ENCODE measurements around the gene FGR.

The FGR gene

DNA sequence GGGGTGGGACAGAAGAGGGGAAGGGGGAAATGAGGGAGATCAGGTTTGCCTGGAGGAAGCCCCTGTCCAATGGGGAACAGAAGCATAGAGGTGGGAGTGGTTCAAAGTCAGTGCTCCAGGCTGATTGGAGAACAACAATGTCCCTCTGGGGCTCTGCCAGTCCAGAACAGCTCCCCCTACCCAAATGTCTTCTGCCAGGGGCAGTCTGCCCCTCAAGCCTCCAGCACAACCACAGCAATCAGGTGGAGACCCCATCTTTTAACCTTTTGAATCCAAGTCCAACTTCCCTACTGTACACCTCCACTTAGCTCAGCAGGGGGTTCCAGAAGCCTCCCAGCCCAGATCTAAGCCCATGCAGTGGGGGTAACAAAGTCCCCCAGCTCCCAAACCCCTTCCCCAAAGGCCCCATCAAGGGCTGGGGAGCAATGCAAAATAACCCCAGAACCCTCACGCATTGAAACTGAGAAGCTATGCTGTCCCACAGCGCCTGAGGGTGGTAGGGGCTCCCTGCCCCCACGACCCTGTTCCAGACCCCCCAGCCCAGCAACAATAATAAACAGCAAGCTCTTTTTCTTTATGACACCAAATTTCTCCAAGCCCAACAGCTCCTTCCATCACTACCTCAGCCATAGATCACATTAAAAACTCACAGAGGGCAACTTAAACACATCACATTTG lies 34.3 kb downstream of the FGR start:
- no peak for DNase-seq (ENCODE audit: low spot score)

DNA sequence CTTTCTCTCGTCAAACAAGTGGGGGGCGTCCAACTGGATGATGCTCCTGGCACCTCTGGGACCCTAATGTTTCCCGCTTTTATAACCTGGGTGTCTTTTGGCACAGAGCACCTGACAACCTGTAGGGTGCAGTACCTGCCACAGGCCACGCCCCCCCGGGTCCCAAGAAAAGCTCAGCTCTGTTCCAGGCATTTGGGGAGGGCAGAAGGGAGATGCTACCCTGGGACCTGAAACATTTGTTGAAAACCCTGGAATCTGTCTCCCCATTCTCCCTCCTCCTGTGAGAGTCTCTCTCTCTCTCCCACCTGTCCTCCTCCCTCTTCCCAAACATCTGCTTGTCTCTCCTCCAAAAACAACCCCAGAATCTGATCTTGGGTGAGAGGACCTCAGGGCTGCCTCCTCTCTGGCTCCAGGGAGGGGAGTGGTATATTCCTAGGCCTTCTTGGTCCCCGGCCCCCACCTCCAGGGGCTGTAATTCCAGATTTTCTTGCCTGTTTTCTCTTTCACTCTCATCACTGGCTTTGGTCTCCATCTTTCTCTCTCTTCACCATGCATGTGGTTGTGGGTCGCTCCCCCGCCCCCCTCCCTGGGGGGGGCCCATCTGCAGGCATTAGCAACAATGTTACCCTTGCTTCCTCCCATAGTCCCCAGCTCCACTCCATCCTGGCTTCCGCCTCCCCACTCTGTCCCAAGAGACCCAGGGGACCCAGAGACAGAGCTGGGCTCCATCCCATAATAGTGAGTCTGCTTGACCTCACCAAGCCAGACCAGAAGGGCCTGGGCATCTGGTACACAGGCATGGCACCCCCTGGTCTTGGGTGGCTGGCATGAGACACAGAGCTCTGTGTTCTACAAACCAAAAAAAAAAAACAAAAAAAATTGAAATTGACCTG lies 35.1 kb downstream of the FGR start:
- no peak for DNase-seq (ENCODE audit: low spot score)

DNA sequence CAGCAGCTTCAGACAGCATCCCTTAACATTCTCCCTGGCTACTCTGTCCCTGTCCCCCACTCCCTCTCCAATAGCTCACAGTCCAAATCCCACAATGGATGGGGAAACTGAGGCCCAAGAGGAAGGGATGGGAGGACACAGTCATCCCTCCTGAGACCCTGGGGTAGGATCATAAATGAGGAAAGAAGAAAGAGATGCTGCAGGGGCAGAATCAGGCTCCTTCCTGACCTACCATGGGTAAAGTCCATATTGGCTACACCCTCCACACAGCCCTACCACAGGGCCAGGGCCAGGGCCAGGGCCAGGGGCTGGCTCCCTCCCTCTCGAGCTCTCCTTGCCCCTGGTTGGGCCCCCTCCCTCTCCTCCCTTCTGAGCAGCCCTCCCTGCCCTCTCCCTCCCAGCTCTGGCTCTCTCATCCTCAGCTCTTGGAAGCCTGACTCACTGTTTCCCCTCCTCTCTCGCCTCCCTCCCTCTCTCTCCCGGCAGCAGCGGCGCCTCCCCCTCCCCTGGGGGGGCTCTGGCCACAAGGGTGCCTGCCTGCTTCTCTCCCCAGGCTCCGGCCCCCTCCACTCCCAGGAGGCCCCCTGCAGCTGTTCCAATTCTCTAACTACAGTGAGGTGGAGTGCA lies 36.0 kb downstream of the FGR start:
- DNase-seq (ENCODE audit: low spot score), result no peak

DNA sequence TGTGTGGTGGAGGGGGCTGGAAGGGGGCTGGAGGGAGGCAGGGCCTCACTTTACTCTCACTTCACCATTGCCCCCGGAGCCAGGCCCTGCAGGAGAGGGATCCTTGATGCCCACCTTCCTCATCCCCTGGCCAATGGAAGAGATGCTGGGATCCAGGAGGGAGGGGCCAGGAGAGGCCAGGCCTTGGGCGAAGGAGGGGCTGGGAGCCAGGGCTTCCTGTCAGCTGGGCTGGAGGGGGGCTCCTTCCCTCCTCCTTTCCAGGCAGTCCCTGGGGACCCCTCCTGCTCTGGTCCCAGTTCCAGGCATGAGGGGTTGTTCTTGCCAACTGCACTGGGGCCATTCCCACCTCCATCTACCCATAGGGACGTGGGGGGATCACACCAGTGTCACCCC lies 36.7 kb downstream of the FGR start:
- no peak for DNase-seq (ENCODE audit: low spot score)

DNA sequence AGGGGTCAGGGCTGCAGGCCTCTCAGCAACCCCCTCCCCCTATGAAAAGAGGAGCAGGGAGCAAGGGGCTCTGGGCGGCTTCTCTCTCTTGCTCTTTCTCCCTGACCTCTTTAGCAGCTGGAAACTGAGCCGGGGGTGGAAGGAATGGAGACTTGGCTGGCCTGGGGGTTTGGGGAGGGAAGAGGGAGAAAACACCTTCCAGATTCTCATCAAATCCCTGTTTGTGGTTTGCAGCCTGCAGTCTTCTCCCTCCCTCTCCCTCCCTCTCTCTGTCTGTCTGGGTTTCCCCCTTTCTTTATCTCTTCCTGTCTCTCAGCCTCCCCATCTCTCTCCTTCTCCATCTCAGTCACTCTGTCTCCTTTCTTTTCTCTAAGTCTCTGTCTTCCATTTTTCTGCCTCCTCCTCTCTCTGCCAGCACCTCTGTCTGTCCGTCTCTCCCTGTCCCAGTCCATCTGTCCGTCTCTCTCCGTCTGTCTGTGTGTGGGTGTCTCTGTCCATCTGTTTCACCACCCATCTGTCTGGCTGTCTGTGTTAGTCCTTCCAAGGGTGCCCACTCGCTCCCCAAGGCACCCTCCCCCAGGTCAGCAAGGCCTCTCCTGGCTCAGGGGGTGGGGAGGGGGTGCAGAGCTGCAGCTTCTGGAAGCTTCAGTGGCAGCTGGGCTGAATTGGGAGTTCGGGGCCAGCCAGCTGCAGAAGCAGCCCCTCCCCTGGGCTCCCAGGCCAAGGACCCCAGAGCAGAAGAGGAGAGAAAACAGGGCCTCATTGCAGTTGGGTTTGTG lies 37.3 kb downstream of the FGR start:
- no peak for DNase-seq (ENCODE audit: low spot score)

DNA sequence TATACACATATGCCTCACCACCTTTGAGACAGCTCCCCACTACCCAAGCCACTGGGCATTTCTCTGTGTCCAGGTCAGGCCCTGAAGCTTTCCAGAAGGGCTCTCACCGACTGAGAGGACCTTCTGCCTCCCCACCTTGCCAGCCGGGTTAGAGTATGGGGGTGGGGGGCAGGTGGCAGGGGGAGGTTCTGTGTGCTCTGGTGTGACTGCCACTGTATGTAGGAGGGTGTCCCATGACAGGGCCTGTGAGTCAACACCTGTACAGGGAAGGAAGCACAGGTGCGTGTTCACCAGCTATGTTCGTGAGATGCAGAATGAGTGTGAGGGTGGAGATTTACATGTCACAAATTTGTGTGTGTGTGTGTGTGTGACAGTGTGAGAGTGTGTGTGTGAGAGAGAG lies 38.0 kb downstream of the FGR start:
- DNase-seq (ENCODE audit: low spot score), result no peak

DNA sequence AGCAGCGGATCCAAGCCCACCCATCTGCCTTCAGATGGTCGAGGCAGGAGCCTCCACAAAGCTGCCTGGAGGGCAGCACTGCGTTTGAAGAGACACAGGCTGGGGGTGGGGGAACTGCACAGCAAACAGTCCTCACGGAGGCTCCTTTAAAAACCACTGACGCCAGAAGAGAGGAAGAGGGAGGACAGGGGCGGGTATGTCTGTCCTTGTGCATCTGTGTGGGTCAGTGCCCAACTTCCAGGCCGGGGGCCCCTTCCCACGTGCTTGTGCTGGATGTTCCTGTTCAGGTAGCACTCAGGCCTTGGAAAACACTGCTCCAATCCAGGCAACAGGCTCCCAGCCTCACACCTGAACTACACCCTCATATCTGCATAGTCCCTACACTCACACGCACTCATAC lies 38.7 kb downstream of the FGR start:
- DNase-seq (ENCODE audit: low spot score), result no peak

DNA sequence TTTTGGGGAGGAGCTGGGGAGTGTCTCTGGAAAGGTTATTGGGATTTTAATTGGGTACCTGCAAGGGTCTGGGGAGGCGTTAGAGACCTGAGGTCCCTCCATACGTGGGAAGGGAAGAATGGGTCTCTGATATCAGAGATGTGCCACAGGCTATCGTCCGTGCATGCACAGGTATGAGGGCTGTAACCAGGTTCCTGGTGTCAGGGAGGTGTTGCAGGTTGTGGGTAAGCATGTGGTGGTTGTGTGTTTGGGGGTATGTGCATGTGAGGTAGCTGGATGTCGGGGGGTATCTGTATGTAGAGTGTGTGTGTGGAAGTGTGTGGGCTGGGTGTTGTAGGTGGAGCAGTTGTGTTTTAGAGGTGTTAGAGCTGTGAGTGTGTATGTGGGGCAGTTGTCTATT lies 39.4 kb downstream of the FGR start:
- no peak for DNase-seq (ENCODE audit: low spot score)

DNA sequence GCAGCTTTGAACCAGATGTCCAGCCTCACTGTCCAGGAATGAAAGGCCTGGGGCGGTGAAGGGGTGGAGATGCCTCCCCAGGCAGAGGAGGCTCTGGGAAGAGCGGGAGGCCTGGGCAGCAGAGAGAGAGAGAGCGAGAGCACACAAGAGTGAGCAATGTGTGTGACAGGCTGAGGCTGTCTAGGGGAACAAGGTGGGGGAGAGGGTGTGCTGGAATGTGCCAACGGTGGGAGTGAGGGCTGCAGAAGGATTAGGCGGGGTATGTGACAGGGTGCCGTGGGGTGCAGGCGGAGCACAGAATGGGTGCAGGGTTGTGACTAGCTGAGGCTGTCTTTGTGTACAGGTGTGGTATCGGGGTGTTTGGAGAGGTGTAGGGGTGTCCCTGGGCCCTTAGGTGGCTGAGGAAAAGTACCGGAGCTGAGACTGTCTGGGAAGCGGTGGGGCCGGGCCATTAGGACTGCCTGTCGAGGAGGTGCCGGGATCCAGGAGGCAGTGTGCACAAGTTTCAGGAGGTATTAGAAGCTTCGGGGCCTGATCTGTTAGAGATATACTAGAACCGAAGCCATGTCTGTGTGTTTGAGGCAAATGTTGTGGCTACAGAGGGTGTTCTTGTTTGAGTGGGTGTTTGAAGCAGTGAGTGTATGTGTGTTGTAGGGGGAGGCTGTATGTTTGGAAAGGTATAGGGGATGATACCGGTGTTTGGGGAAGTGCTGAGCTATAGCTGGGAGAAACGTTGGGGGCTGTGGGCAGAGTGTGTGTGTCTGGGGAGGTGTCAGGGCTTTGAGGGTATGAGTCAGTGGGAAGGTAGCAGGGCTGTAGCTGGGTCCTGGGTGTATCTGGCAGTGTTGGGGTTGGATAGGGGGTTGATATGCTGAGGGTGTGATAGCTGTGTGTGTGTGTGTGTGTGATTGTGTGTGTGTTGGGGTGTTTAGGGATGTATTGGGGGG lies 40.1 kb downstream of the FGR start:
- DNase-seq (ENCODE audit: low spot score), result no peak

DNA sequence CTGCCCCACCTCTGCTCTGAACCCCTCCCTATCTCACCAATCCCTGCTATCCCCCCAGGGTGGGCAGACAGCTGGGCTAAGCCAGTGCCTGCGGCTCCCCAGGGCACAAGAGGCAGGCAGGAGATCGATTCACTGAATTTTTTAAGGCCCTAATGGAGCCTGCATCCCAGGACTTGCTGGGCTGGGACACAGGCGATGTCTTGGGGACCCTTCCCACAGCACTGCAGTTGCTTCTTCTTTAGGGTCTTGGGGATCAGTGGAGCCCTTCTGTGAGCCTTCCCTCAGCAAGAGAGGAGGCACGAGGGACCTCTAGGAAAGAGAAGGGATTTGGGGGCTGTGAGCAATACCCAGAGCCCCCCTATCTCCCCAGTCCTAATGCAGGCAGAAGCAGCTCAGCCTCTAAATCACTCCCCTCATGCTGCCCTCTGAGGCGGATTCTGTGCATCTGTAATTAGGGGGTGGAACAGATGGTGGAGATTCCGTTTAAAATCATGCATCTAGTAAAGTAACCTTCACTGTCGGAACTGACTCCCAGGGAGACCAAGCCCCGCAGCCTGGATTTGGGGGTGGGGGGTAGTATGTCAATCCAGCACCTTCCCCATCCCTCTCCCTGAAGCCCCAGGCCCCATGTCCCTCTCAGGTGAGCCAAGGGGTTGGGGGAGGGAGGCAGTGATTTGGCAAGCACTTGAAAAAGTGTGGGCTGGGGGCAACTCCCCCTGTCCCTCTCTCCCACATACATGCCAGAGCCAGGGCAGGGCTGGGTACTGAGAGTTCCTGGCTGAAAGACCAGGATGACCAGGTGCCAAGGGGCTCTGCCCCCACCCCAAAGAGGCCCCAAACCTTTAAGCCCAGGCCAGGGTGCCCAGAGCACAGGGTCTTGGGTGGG lies 41.1 kb downstream of the FGR start:
- DNase-seq (ENCODE audit: low spot score), result no peak

DNA sequence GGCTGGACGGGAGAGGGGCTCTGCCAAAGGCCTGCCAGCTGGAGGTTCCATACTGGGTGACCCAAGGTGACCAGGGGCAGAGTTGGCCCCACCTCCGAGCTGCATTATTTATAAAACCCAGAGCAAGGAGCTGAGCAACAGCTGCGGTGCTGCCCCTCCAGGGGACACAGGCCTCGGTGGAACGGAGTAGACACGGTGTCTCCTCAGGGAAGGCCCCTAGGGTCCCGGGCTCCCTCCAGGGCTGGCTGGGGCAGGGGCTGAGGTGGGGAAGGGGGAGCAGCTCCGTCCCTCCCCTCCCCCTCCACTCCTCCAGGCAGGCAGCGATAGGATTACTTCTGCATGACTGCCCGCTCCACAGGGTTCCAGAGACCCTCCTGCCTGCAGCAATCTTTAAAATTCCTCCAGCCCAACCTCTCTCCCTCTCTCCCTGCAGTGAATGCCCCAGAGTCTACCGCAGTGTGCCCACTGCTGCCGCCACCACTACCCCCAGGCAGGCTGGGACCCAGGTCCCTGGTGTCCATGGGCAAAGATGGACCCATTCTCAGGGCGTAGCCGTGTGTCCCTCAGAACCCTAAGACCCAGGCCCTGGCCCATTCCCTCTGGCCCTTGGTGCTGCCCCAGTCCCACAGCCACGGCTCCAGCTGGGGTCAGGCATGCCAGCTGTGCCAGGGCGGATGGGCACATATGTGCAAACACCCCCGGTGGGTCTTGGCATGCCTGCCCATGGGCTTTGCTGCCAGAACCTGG lies 41.9 kb downstream of the FGR start:
- DNase-seq (ENCODE audit: low spot score), result no peak

DNA sequence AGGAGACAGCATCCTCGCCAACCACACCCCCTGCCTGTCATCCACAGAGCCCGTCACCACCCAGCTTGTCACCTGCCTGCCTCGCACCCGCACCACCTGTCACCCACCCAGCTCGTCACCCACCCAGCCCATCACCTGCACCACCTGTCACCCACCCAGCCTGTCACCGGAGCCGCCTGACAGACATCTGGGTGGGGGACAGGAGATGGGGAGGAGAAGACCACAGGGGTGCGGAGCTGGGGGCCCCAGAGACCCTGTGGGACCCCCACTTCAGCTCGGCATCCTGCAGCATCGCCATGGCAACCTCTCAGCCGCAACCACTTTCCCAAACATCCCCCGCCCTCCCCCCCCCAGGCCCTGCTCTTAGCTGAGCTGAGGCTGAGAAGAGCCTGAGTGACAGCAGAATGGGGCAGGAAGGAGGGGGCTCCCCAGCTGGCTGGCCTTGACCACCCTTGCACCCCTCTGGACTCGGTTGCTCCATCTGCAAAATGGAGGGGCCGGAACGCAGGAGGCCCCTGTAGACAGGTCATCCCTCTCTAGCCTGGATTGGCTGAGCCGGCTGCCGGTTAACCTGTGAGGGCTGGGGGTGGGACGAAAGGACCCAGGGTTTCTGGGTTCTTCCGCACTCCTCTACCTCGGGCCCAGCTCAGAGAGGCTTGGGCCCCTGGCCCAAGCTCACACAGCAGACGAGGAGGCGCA lies 42.6 kb downstream of the FGR start:
- DNase-seq (ENCODE audit: low spot score), result no peak

DNA sequence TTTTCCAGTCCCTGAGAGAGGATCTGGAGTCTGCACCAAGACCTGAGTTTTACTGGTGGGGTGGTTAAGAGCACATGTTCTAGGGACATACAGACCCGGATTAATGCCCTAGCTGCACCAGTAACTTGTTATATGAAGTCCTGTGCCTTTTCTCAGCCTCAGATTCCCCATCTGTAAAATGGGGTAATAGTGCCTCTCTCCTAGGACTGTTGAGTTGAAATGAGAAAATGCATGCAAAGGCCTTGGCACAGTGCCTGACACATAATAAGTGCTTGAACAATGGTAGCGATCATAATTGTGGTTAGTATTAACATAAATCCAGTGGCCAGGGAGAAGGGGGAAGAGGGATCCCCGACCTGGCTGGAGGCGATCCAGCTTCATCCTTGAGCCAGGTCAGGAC lies 43.4 kb downstream of the FGR start:
- no peak for DNase-seq (ENCODE audit: low spot score)

DNA sequence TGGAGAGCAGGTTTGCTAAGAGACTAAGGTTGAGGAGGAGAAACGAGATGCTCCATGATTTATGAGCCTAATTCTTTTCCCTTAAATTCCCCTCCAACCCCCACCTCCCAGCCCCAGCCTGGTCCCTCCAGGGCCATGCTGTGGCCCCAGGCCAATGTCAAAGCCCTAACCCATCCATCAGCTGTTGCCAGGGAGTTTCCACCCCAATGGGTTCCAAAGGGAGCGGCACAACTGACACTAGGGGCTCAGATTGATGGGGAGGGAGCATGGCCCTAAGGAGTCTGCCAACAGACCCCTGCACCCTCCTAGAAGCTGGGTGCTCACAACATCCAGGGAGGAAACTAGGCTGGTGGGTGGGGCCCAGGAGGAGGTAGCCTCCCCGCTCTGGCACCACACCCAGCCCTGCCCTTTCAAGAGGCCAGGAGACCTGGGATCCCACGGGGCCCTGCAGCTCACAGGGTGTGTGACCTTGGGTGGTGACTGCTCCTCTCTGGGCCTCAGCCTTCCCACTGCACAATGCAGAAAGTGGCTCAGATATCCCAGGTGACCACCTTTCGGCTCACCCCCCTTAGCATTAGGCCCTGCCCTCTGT lies 44.0 kb downstream of the FGR start:
- no peak for DNase-seq (ENCODE audit: low spot score)

DNA sequence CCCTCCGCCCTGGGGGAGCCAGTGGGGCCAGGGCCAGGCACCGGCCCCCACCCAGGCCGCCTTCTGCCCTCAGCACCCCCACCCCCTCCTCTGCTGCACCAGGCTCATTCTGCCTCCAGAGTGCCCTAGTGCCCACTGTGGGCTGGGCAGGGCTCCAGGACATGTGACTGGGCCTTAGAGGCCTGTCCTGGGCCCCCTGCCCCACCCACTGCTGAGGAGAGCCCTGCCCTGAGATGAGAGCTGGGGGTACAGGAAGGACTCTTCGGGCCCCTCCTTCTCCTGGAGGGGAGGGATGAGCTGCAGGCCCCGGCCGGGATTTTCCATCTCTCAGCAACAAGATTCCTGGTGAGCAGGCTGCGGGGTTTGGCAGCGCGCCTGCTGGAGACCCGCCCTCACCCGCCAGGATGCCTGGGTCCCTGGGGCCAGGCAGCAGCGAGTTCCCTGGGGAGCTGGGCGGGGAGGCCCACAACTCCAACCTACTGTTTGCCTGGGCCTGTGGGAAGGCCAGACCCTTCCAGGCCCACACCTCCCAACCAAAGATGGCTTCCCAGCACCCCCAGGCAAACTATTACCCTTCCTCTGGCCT lies 45.1 kb downstream of the FGR start:
- no peak for DNase-seq (ENCODE audit: low spot score)

DNA sequence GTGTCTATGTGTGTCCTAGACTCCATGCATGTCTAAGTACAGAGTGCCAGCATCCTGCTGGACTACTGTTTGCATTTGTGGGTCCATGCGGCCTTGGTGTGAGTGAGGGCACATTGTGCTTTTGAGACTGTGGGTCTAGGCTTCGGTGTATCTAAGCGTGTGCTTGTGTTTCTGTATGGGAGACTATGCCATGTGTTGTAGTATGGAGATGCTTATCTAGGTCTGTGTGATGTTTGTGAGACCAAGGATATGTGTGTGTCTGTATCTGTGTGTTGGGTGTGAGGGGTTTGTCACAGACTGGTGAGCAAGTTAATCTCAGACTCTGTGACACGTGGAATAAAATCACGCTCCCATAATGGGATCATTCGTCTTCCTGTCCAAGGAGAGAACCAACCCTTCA lies 45.5 kb downstream of the FGR start:
- no peak for DNase-seq (ENCODE audit: low spot score)

DNA sequence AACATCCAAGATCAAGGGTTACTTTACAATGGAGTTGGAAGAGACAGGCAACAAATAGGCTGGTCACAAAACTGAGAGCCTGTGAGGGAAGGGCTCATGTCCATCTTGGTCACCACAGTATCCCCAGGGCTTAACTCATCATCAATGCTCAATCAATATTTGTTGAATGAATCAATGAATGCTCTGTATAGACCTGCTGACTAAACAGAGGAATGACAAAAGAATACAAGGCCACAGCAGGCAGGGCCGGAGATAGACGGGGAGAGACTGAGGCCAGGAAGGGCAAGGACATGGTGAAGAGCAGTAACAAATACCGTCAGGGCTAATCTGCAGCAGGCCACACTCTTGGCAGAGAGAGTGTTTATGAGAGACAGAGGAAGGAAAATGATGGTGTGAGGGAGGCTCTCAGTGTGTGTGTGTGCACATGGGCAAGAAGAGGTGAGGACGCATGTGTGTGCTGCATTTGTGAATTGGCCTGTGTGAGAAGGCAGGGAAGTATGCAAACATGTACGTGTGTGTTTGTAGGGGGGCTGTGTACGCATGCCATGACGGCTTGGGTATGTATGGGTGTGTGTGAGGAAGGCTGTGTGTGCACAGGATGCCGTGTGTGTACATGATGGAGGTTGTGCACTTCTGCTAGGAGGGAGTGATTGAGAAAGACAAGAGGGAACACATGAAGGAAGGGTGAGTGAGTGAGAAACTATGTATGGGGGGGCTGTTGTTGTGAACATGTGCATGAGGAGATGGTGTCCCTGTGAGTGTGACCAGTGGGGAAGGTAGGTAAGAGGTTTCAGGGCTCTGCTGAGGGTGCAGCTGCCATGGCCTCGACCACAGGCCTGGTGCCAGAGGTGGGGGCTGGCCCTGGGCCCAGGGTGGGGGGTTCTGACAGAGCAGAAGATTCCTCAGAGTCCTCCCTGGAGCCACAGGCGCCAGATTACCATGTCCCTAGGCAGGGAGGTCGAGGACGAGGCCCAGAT lies 46.4 kb downstream of the FGR start:
- DNase-seq (ENCODE audit: low spot score), result no peak
